HG03108 (cell line): Measurements from ENCODE around the gene CCDC187.
A peak's percentile ranks its signal among the peaks of the same experiment; 100 is the strongest.
"Not testable (repeated sequence)": the region's sequence is repeated elsewhere in the genome, so short reads cannot be mapped to it uniquely, and the experiment has no call there.

Experiments
- ATAC-seq: cut with Tn5 transposase; IDR thresholded peaks from one replicate; pipeline ENCODE4 v1.9.1; 2021; ENCODE audit warnings: moderate library complexity; ENCODE audit not compliant: unreplicated experiment

Gene CCDC187

GRCh38 chr9:136273244-136273865 lies 30.5 kb downstream of the CCDC187 start:
- no peak for ATAC-seq

DNA sequence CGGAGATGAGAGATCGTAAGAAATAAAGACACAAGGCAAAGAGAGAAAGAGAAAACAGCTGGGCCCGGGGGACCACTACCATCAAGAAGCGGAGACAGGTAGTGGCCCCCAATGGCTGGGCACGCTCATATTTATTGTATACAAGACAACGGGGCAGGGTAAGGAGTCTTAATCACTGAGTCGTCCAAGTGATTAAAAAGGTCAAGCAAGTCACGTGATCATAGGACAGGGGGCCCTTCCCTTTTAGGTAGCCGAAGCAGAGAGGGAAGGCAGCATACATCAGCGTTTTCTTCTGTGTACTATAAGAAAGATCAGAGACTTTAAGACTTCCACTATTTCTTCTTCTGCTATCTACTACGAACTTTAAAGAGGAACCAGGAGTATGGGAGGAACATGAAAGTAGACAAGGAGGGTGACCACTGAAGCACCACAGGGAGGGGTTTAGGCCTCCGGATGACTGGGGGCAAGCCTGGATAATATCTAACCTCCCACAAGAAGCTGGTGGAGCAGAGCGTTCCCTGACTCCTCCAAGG lies 33.7 kb downstream of the CCDC187 start:
- ATAC-seq: no peak

GRCh38 chr9:136268735-136269134 lies 35.2 kb downstream of the CCDC187 start:
- ATAC-seq: no peak

- ATAC-seq: no peak
Observed at GRCh38 chr9:136268318-136268717, 35.6 kb downstream of the CCDC187 start.

- peak; percentile 80 for ATAC-seq
Observed at GRCh38 chr9:136267261-136268111, 36.4 kb downstream of the CCDC187 start.

GRCh38 chr9:136266641-136267040 lies 37.3 kb downstream of the CCDC187 start:
- not testable (repeated sequence) for ATAC-seq

DNA sequence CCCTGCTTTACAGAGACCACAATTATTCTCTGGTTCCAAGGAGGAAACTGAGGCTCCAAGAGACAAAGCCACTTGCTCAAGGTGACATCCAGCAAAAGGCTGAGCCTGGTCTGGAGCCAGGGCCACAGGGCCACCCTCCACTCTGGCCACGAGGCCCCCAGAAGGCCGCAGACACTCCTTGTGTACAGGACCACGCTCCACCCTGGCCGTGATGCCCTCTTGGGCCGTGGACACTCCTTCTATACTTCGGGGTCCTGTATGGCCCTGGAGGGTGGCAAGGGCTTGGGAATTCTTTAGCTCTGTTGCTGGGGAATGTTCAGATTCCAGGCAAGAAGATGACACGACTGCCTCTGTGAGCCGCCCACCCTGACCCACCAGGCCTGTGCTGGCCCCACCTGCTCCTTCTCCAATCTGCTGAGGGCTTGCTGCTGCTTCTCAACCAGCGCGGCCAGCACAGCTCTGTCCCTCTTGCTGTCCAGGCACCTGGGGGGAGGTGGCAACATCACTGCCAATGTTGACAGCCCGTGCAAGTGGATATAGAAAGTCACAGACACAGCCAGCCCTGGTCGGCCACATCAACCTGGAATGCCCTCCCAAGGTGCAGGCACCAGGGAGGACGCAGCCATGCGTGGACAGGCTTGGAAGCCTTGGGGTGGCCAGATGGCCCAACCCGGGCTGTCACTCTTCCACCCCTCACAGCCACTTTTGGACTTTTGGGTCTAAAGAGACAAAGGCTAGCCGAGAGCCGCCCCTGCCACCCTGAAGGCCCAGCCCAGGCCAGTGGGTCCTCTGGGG lies 38.1 kb downstream of the CCDC187 start:
- no peak for ATAC-seq

GRCh38 chr9:136264441-136265405 lies 39.2 kb downstream of the CCDC187 start:
- no peak for ATAC-seq

GRCh38 chr9:136264031-136264430 lies 39.9 kb downstream of the CCDC187 start:
- ATAC-seq: no peak

DNA sequence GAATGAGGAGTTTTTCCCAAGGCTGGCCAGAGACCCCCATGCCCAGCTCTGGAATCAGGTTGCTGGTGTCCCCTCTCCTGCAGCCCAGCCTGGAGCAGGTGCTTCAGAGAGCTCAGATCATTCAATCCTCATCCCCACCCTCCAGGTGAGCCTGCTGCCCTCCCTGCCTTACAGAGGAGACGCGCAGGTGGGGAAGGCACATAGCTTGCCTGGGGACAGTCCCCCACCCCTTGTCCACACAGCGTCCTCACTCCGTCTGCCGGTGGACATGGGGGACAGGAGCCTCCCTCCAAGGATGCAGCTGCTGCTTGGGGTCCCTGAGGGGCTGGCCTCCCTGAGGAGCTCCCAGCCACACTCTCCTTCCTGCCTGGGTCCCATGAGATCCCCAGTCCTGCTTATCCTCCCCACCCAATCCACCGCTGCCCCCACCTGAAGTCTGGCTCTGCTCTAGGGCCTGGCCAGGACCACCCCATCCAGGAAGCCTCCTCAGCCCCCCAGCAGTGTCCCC lies 41.2 kb downstream of the CCDC187 start:
- ATAC-seq: no peak

- ATAC-seq: no peak
Observed at GRCh38 chr9:136261686-136262430, 42.0 kb downstream of the CCDC187 start.

DNA sequence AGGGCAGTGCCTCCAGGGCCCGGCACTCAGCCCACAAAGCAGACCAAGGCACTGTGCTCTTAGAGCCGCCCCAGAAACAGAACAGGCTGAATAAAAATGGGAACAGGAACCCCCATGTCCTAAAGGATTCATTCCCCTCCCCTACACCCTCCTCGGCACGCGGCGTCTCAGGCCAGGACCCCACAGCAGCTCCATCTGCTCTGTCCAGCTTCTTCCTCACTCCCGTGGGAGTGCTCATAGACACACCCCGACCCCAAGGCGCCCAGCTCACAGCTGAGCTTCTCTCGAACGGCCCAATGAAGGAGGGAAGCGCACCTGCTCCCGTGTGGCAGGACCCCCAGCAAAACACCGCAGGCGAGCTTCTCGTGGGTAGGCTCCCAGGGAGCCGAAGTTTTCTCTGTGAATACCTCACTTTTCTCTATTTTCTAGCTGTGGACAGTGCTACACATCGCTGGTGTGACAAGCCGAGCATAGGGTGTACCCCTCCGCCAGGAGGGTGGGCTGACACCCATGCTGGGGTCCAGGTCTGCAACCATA lies 42.9 kb downstream of the CCDC187 start:
- no peak for ATAC-seq

DNA sequence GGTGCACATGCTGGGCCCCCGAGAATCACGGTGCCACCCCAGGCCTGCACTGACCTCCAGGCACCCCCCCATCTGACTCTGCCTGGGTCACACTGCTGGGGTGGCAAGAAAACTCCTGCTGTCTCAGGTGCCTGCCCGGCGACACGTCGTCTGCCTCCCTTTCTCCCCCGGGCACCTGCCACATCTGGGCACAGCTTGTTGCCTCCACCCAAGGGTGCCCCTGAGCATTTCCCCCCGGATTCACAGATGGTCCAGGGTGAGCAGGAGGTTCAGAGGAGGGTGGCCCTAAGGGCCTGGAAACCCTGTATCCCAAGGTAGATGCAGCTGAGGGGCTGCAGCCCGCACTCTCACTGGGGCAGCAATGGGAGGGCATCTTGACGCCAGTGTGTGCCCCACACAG lies 43.4 kb downstream of the CCDC187 start:
- no peak for ATAC-seq

DNA sequence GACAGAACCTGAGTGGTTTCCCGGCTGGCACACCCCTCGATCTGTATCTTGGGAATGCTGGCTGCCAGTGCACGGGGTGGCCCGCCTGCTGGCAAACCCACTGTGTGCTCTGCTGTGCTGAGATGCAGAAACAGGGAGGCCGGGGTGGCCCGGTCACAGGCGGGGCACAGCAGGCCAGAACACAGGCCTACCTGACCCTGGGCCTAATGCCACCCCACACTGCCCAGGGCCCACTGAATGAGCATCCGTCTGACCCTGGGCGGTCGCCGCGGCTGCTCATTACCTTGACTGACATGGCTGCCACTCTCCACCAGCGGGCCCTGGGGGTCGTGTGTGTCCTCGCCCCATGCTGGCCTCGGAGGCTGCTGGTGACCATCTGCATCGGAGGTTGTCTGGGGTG lies 44.1 kb downstream of the CCDC187 start:
- no peak for ATAC-seq

- ATAC-seq: no peak
Observed at GRCh38 chr9:136259517-136259813, 44.4 kb downstream of the CCDC187 start.

DNA sequence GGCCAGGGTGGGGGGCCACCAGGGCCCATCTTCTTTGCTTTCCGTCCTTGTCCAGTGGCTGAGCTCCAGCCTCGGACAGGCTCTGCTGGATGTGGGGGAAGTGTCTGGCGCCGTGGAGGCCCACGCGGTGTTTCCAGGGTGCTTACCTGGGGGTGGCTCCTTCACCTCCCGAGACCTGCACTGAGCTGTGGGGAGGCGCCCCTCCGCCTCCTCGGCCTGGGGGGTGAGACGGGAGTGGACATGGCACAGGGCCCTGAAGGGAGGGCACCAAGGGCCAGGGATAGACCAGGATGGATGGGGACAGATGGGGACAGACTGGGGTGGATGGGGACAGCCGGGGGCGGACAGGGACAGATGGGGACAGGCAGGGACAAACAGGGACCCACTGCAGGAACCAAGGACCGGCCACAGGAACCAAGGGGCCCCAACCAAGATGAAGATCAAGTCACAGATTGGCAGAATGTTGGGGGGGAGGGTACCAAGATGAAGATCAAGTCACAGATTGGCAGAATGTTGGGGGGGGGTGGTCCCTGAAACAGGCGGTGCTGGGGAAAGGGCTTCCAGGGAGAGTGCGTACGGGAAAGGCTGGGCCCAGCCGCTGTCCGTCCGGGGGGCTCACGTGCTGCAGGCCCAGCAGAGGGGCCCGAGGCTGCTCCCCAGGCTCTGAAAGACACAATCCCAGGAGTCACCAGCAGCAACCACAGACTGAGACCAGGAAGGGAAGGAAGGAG lies 44.9 kb downstream of the CCDC187 start:
- no peak for ATAC-seq

DNA sequence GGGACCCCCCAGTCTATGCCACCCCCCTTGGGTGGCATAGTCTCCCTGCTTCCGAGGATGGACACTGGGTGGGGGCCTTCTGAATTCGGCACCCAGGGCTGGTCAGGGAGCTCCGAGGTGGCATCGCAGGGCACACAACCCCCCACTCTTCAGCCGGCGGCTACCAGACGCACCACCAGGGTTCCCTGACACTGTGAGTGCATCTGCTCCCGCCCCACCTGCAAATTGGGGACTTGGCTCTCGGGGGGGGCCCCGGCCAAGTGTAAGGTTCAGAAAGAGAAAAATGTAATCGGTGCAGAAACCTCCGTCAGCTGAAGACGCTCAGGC lies 45.6 kb downstream of the CCDC187 start:
- no peak for ATAC-seq

DNA sequence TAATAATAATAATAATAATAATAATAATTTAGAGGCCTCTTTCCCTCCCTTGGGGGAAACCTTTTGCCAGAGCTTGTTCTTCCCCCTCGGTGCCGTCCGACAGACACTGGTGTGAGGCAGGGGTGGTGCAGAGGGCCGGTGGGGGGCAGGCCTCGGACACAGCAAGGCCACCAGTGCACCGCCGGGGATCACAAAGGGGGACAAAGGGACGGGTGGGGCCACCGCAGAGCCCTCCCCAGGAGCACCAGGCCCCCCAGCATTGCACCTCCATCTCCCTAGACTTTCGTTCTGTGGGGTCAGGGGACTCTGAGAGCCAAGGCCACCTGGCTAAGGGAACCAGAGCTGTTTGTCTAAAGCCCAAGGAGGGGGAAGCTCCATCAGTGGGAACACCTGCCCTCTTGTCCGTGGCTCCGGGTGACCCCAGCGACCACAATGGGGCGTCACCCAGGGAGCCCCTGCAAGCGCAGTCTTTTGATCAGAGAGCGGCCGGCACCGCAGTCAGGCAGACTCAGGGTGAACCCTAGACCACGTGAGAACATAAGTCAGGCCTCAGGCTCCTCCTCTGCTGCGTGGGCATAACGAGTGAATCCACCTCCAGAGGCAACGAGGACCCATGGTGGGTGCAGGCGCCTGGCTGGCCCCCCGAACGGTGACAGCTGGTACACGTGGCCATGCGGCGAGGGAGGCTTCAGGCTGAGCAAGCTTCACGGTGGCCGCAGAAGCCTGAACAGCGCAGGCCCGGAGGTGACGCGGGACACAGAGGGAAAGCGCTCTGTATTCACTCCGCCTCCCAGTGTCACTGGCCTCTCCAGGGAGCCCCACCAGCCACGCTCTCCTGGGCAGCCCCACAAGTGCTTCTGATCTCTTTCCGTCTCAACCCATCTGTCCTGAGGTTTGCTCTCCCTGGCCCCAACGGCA lies 46.3 kb downstream of the CCDC187 start:
- ATAC-seq: no peak
